ENCODE measurements around the gene PTPRN2. TPM values are rescaled to one million over a fixed set of nuclear protein-coding genes. Genes with fewer than 3 reads are reported as not detected.
"Not testable (repeated sequence)": the region's sequence is repeated elsewhere in the genome, so short reads cannot be mapped to it uniquely, and the experiment has no call there.

Gene PTPRN2
- total and polyA plus RNA-seq, 2 of the 8 experiments (the other 6 are each of a cell fraction or from before 2014, with no cell fraction given) = 2.6 to 4.5 TPM

- H3K9me3 ChIP-seq (ENCODE audit: insufficient read depth in 2 of 2, low read depth in 1 of 2, low read length in 1 of 2) = peaks cover 12 to 19% of the 10 kb centered on the region in 2 experiments
- H3K56ac ChIP-seq (replicated peaks; ENCODE audit: insufficient read length, low read depth, low read length); H2BK20ac ChIP-seq (ENCODE audit: low read length); H4K5ac ChIP-seq (ENCODE audit: insufficient read length, low read depth, low read length); H4K8ac ChIP-seq (ENCODE audit: extremely low read depth, insufficient read depth, low read length); H3K4me3 ChIP-seq (ENCODE audit: extremely low read depth in 1 of 4, insufficient read depth in 2 of 4, low read depth in 3 of 4, low read length in 4 of 4); H4K91ac ChIP-seq (replicated peaks; ENCODE audit: insufficient read length, low read length); H3K27ac ChIP-seq (ENCODE audit: low read depth, low read length); H3K4ac ChIP-seq (replicated peaks; ENCODE audit: insufficient read length, low read depth, low read length); H3K14ac ChIP-seq (ENCODE audit: insufficient read length); H3K23me2 ChIP-seq (ENCODE audit: low read depth, low read length); H3K23ac ChIP-seq (ENCODE audit: insufficient read length); H2BK5ac ChIP-seq (ENCODE audit: low read depth, low read length); H3K27me3 ChIP-seq (replicated peaks in 1 of 4; ENCODE audit: control insufficient read depth in 3 of 4, extremely low read depth in 1 of 4, insufficient read depth in 3 of 4, low read length in 3 of 4); H2BK15ac ChIP-seq (ENCODE audit: low read length); DNase-seq (ENCODE audit: low read depth in 1 of 2, low spot score in 2 of 2); H3K9ac ChIP-seq (replicated peaks in 1 of 4; ENCODE audit: extremely low read depth in 1 of 4, low read depth in 3 of 4, low read length in 3 of 4); H3K36me3 ChIP-seq (ENCODE audit: control insufficient read depth in 2 of 4, insufficient read depth in 4 of 4, low read length in 3 of 4); H2AK5ac ChIP-seq (ENCODE audit: low read depth, low read length); H3K4me1 ChIP-seq (replicated peaks in 1 of 4; ENCODE audit: control insufficient read depth in 3 of 4, insufficient read depth in 4 of 4, low read length in 3 of 4); H3K18ac ChIP-seq (ENCODE audit: extremely low read depth, low read length); H2AFZ ChIP-seq (ENCODE audit: low read length); H3K79me1 ChIP-seq (ENCODE audit: low read depth, low read length); H4K20me1 ChIP-seq (replicated peaks in 1 of 2; ENCODE audit: control insufficient read depth in 1 of 2, insufficient read depth in 2 of 2, low read length in 2 of 2); H2BK12ac ChIP-seq (ENCODE audit: low read depth, low read length); H3K4me2 ChIP-seq (ENCODE audit: insufficient read depth in 1 of 2, low read depth in 2 of 2, low read length in 2 of 2); FAIRE-seq; H2BK120ac ChIP-seq (replicated peaks; ENCODE audit: low read depth, low read length); CTCF ChIA-PET (ENCODE audit: partially characterized antibody); H3K79me2 ChIP-seq (ENCODE audit: control insufficient read depth in 1 of 2, insufficient read depth in 2 of 2, low read length in 2 of 2): not testable (repeated sequence)
- WGBS, 2 experiments (ENCODE audit: extremely low coverage in 1 of 2, insufficient coverage in 1 of 2, insufficient read length in 1 of 2, insufficient replicate concordance in 2 of 2, low coverage in 1 of 2, low lambda C conversion rate in 2 of 2, missing lambda C conversion rate in 1 of 2) = 68% methylated on average over 3 of the region's 11 CpGs; no CpG with 5 or more reads in 1 of the 2 experiments
- peak; percentile 66 for TF ChIP-seq ASH2L (IDR thresholded peaks at IDR 0.05; ENCODE audit: low read length)
- POLR2A ChIA-PET (ENCODE audit: partially characterized antibody) = interaction anchor here (1.0 kb wide), 1 partner anchor 29 kb away, joined by 4 read pairs; no protein-coding TSS in a partner anchor
These were observed 63.7 kb downstream of the PTPRN2 start for GRCh38 chr7:158523877-158524276.

All from H1 (cell line).